Fibroblast of the aortic adventitia (primary cell): Measurements from ENCODE around the gene ANKS1A. TPM values are rescaled to one million over a fixed set of nuclear protein-coding genes. Genes with fewer than 3 reads are reported as not detected.

Experiments
- DNase-seq: peaks from one replicate; pipeline ENCODE4 v3.0.0-alpha.2; 2010; ENCODE audit warnings: low read depth
- H3K4me3 ChIP-seq: 2 replicates; pipeline ENCODE4 v1.5.1; 2011; ENCODE audit warnings: low read depth, mild to moderate bottlenecking, control low read depth, low read length, moderate library complexity
- total RNA-seq: library from RNA; depleted of rRNA; stranded (reverse); fragments of >200 nt; gene quantifications from 2 replicates; pipeline ENCODE4 v1.2.3, GENCODE V29; 2012; ENCODE audit warnings: low replicate concordance
- TF ChIP-seq, protein P1 (sequence below): IDR thresholded peaks from 2 replicates; pipeline ENCODE4 v1.5.1; 2011; ENCODE audit warnings: mild to moderate bottlenecking, low read length, control low read depth, inconsistent platforms; ENCODE audit not compliant: insufficient read depth

Gene ANKS1A
- total RNA-seq, 1 donor, result 7.6 TPM

DNA sequence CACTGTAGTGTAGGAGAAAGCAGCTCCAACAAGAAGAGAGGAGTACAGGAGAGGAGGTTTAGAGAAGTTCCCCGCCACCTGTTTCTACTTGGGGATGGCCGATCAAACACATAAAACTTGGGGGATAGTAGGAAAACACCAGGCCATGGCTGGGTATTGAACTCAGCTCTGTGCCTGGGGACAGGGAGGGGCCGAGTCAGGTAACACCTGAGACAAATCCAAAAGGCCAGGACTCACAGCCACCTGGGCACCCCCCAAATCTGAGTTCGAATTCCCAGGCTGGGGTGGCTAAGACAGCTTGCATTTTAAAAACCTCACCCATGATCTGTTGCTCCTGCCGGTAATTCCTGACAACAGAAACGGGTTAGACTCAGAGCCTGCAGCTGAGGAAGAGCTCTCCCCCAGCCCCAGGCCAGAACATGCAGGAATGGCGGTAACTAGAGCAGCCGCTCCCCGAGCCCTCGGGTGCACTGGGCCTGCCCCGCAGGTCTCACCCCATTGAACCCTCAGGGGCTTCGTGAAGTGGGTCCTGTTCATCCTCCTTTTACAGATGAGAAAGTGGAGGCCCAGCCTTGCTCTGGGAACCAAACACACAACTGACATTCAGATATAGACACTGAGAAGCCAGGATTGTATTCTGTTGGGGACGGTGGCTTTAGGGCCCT, 191.1 kb downstream of the ANKS1A start:
- no peak for DNase-seq
- H3K4me3 ChIP-seq, result no peak overlapping the region
- TF ChIP-seq, protein P1, sequence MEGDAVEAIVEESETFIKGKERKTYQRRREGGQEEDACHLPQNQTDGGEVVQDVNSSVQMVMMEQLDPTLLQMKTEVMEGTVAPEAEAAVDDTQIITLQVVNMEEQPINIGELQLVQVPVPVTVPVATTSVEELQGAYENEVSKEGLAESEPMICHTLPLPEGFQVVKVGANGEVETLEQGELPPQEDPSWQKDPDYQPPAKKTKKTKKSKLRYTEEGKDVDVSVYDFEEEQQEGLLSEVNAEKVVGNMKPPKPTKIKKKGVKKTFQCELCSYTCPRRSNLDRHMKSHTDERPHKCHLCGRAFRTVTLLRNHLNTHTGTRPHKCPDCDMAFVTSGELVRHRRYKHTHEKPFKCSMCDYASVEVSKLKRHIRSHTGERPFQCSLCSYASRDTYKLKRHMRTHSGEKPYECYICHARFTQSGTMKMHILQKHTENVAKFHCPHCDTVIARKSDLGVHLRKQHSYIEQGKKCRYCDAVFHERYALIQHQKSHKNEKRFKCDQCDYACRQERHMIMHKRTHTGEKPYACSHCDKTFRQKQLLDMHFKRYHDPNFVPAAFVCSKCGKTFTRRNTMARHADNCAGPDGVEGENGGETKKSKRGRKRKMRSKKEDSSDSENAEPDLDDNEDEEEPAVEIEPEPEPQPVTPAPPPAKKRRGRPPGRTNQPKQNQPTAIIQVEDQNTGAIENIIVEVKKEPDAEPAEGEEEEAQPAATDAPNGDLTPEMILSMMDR, result no peak

DNA sequence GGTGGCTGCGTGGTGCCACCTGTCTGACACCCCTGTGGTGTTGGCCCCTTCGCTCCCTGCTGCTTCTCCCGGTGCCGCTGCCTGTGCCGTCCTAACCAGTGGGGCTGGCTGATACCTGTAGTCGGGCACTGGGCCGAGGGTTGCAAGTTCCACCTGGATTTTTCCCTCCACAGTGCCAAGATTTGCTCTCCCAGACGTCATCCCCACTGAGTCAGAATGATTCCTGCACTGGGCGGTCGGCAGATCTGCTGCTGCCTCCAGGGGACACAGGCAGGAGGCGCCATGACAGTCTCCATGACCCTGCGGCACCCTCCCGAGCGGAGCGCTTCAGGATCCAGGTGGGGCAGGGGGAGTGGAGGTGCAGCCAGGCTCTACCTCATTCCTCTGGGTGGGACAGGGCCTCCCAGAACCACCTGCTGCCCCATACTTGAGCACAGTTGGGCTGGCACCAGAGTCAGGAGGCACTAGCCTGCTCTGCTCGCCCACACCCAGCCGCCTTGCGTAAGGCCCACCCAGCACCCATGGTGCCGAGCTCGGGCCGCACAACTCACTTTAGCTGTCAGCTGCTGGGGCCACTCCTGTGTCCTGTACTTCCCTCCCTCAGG, 191.9 kb downstream of the ANKS1A start:
- DNase-seq, result no peak
- TF ChIP-seq, protein P1, result no peak

DNA sequence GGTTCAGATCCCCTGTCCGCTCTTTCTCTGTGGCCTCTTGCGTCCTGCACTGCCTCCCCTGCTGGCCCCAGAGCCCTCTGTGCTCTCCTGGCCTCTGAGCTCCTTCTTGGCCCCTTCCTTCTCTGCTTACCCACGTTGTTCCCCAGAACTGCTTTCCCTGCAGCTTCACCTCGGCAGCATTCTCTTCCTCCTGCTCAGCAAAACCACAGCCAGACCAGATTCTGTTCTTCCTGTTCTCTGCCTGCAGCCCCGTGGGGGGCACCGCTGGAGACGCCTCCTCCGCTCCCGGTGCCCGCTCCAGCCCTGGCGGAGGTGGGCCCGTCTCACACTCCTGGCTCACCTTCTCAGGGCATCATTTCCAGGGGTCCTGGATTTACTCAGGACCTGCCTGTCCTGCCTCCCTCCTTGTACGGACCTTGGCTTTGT, 192.4 kb downstream of the ANKS1A start:
- DNase-seq, result no peak
- H3K4me3 ChIP-seq, result no peak overlapping the region
- TF ChIP-seq, protein P1, result no peak

More for the DNA sequence above, 191.9 kb downstream of the ANKS1A start:
- no peak overlapping the region for H3K4me3 ChIP-seq

DNA sequence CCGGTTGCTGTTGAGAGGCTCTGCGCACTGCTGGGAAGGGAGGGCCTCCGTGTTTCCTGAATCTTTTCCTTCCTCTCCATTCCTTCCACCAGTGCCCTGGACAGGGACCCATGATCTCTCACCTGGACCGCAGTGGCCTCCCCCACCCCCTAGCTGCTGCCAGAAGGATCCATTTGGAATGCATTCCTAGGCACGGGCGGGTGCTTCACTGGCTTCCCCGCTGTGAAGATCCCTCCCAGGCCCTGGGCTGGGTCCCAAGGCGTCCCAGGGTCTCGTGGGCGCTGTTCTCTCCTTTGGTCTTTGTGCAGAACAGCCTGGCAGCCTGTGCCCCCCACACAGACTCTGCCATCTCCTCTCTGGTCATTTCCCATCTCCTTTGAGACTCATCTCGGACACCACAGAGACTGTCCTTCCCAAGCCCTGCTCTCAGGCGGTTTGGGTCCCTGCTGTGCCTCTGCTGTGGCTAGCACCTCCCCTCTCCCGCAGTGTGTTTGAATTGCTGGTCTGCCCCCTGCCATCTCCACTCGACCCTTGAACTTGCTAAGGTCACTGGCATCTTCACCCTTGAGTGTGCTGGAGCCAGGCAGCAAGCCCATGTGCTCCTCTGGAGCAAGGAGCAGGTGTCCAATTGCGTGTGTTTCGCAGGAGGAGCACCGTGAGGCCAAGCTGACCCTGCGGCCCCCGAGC, 193.1 kb downstream of the ANKS1A start:
- no peak overlapping the region for H3K4me3 ChIP-seq
- TF ChIP-seq, protein P1, result no peak
- no peak for DNase-seq

DNA sequence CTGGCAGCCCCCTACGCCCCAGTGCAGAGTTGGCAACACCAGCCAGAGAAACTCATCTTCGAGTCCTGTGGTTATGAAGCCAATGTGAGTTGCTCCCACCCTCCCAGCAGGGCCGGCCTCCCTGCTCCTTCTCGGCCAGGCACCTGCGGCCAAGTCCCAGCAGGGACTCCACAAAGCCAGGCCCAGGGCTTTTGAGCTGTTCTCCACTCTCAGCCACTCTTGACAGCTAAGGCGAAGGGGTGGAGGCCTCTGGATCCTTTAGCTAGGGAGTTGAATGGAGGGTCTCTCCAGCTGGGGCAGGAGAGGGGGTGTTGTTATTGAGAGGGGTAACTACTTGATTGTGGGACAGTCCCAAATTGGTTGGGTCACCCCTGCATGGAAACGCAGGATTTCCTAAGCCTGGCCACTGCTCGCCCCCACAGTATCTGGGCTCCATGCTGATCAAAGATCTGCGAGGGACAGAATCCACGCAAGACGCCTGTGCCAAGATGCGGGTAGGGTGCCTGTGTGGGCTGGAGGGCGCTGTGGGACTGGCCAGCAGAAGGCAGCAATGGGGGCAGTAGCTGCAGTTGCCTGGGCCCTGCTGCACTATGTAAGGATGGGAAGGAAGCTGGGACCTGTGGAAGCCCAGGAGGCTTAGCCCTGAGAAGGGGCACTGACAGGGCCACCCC, 193.8 kb downstream of the ANKS1A start:
- TF ChIP-seq, protein P1, result no peak
- H3K4me3 ChIP-seq, result no peak overlapping the region
- no peak for DNase-seq

DNA sequence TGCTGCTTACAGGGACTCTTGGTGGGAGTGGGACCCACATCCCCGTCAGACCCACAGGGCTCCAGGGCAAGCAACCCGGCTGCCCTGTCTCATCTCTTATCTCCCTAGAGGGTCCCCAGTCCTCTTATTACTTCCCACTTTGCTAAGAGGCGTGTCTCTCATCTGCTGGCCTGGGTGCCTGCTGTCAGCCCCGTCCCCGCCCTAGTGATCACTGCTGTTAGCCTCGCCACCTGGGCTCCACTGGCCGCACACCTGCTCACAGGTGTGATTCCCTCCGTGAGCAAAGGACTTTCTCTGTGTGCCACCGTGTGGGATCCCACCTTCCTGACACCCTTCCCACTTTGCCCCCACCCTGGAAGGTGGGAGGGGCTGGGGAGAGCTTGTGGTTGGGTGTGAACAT, 194.5 kb downstream of the ANKS1A start:
- DNase-seq, result no peak
- no peak overlapping the region for H3K4me3 ChIP-seq
- TF ChIP-seq, protein P1, result no peak
